IPS-18c (cell line): ENCODE data around the gene OR1Q1.
"Not testable (repeated sequence)": the region's sequence is repeated elsewhere in the genome, so short reads cannot be mapped to it uniquely, and the experiment has no call there.

Experiments
- H3K4me3 ChIP-seq: 2 replicates; pipeline ENCODE4 v1.7.0; 2013; ENCODE audit warnings: low read depth, mild to moderate bottlenecking, low read length, moderate library complexity; ENCODE audit not compliant: insufficient read depth
- H3K9me3 ChIP-seq: one replicate; pipeline ENCODE4 v1.6.1; 2013; ENCODE audit warnings: mild to moderate bottlenecking, low read length, moderate library complexity; ENCODE audit not compliant: control insufficient read depth, insufficient read depth

The OR1Q1 gene, protein sequence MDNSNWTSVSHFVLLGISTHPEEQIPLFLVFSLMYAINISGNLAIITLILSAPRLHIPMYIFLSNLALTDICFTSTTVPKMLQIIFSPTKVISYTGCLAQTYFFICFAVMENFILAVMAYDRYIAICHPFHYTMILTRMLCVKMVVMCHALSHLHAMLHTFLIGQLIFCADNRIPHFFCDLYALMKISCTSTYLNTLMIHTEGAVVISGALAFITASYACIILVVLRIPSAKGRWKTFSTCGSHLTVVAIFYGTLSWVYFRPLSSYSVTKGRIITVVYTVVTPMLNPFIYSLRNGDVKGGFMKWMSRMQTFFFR

DNA sequence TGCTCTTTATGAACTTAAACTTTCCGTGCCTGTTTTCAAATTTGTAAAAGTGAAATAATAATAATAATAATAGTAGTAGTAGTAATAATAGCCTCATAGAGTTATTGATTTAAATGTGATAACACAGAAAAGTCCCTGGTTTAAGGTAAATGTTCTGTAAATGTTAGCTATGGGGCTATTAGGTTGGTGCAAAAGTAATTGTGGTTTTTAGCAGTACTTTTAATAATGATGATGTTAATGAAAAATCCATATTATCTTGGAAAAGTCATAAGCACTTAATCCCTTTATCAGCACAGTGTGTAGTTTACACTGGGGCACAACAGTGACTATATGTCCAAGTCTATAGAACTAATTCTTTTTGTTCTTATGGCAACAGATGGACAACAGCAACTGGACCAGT lies at the start of gene OR1Q1:
Gene OR1Q1, plus strand, starts transcription at position 377 of the 400 bp plus-strand sequence. Its CDS starts 0 bp downstream, at position 377.
- H3K4me3 ChIP-seq, result no peak within 1 kb of the TSS; the same call in 1 of the 2 replicates
- no peaks in the 10 kb centered on the region for H3K9me3 ChIP-seq

DNA sequence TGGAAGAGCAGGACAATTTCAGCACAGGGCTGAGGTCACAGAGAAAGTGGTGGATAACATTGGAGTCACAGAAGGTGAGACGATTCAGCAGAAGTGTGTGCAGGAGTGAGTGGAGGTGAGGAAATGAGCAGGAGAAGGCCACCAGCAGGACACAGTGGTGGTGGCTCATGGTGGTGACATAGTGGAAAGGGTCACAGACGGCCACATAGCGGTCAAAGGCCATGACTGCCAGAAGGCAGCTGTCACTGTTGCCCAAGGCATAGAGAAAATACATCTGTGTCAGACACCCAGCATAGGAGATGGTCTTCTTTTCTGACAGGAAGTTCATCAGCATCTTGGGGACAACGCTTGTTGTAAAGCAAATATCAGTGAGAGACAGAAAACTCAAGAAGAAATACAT lies 46.6 kb upstream of the OR1Q1 start:
- Histone ChIP-seq H3K9me3 (no peaks in the 10 kb centered on the region), H3K4me3 (no peak overlapping the region)

GRCh38 chr9:122572456-122572855 lies 42.1 kb upstream of the OR1Q1 start:
- Histone ChIP-seq H3K4me3 (no peak overlapping the region), H3K9me3 (no peaks in the 10 kb centered on the region)

DNA sequence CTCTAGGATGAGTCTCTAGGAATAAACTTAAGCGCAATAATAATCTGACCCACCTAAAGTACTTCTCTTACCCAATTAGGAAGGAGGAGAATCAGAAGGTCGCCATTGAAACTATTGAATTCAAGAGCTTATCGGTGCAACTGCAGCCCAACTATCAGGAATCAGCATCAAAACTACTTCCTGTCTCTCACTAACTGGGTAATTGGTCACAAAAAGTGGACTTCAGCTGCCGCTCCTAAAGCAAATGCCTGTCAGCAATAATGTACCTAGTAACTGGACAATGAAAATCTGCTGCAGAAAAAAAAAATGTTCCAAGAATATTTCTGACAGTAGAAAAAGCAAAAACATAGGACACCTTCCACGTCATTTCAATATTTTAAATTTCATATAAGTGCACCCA lies 34.7 kb upstream of the OR1Q1 start:
- Histone ChIP-seq H3K4me3 (no peak overlapping the region), H3K9me3 (no peaks in the 10 kb centered on the region)

DNA sequence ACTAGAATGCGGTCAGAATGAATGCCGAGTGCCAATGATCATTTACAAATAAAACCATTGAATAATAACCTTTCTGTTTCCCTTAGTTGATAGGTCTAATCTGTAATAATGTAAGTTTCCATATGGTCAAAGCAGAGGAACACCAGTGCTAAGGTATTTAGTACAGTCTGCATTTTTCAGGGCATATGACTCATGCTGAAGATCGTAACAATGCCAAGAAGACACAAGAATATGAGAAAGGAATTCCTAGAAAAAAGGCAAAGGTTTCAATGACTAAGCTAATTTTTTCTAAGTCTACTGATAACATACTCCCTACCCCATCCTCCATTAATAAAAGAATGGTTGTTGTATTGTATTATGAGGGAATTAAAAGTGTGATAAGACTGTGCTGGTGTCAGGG lies 34.2 kb upstream of the OR1Q1 start:
- no peaks in the 10 kb centered on the region for H3K9me3 ChIP-seq
- H3K4me3 ChIP-seq, result no peak overlapping the region

DNA sequence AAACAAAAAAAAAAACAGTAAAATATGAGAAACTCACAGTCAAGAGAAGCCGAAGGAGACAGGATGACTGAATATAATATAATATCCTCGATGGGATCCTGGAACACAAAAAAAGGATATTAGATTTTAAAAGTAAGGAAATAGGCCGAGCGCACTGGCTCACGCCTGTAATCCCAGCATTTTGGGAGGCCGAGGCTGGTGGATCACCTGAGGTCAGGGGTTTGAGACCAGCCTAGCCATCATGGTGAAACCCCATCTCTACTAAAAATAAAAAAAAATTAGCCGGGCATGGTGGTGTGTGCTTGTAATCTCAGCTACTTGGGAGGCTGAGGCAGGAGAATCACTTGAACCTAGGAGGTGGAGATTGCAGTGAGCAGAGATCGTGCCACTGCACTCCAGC lies 31.3 kb upstream of the OR1Q1 start, which contains the start of gene OR1L8:
Gene OR1L8, minus strand, starts transcription at position 101 of the 400 bp plus-strand sequence. CDS start 14,907 bp downstream, outside the sequence.
- not testable (repeated sequence) for H3K9me3 ChIP-seq

DNA sequence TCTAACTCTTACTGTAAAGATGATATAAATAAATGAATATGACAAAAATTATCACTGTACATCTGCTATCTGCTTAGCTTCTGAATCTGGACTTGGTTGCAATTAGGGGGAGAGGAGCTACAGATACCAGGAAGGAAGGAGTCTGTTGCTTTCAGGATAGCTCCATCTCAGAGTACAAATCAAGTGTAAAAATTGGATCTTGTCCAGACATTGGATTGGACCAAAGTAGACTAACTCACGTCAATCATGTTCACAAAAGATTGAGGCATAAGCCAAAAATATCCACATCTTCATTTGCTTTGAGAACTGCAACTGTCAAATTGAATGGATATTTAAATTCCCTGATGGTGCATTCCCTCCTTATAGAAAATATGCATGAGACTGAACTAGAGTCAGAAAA lies 8.8 kb upstream of the OR1Q1 start:
- no peaks in the 10 kb centered on the region for H3K9me3 ChIP-seq
- H3K4me3 ChIP-seq, result no peak overlapping the region

More for the DNA sequence above, 31.3 kb upstream of the OR1Q1 start, which contains the start of gene OR1L8:
- H3K4me3 ChIP-seq, result not testable (repeated sequence)

DNA sequence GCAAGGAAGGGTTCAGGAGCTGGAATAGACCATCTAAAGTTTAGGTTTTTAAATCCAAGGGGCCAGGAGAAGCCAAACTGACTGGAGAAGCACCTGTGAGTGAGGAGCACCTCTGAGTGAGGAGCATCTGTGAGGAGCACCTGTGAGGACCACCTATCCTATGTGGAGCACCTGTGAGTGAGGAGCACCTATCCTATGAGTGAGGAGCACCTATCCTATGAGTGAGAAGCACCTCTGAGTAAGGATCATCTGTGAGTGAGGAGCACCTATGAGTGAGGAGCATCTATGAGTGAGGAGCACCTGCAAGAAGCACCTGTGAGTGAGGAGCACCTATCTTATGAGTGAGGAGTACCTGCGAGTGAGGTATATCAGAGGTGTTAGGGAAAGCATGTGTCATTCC lies 8.0 kb upstream of the OR1Q1 start:
- no peaks in the 10 kb centered on the region for H3K9me3 ChIP-seq
- no peak overlapping the region for H3K4me3 ChIP-seq

DNA sequence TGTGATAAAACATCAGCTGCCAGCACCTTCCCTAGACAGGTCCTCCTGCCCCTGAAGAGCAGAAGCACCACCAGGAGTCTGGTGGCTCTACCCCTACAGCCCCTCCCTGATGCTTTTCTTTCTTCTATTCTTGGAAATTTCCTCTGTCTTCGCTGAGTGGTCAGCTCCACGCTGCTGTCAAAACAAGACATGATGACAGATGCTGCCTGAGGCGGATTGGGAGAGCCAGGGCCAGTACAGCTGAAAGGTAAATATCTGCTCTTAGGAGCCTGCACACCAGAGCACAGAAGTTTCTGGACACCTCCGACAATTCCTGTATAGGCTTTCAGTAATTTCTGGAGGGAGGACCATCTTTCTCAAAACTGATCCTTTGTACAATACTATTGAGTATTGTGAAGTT lies 4.7 kb upstream of the OR1Q1 start:
- no peak overlapping the region for H3K4me3 ChIP-seq
- H3K9me3 ChIP-seq, result no peaks in the 10 kb centered on the region

GRCh38 chr9:122619996-122620395 lies 5.5 kb downstream of the OR1Q1 start:
- no peak overlapping the region for H3K4me3 ChIP-seq
- H3K9me3 ChIP-seq, result no peaks in the 10 kb centered on the region

DNA sequence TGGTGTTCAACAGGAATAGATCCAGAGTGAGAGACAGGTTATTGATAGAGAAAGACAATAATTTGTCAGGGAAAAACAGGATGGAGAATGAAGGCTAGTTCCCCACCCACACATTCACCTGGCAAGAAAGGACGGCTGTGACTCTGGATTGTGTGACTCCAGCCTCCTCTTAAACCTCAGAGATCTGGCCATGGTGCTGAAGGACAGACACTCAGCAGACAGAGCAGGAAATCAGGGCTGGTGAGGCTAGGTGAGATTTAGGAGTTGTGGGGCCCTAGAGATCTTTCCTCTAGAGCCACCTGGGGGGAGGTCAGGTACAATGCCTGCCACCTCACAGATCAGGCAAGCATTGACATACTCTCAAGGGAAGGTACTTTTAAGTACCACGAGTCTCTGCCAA lies 27.7 kb downstream of the OR1Q1 start:
- no peaks in the 10 kb centered on the region for H3K9me3 ChIP-seq
- no peak overlapping the region for H3K4me3 ChIP-seq

DNA sequence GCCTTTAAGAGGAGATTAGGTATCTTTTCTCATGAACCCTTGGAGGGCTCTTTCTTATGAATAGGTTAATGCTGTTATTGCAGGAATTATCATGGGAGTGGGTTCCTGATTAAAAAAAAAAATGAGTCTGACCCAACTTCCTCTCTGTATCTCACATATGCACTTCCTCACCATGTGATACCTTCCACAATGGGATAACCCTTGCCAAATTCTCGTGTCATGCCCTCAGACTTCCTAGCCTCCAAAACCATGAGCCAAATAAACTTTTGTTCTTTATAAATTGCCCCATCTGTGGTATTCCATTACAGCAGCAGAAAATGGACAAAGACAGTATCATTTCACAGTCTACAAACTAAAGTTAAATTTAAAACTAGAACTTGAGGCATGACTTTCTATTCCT lies 41.8 kb downstream of the OR1Q1 start:
- Histone ChIP-seq H3K9me3 (no peaks in the 10 kb centered on the region), H3K4me3 (no peak overlapping the region)

DNA sequence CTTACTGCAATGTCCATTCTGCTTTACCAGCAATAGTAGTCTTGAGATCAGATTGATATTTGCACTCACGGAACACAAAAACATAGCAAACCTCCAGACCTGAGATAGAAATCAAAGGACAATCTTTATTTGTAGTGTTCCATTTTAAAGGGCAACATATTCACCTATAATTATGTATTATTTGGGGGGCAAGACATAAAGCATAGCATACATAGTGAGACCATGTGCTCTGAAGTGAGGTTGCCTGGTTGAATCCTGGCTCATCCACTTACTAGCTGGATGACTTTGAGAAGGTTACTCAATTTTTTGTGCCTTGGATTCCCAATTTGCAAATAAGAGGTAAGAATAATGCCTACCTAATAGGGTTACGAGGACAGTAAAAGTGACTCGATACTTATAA lies 43.0 kb downstream of the OR1Q1 start, which contains the start of gene OR1B1:
Gene OR1B1, minus strand, starts transcription at position 101 of the 400 bp plus-strand sequence.
- Histone ChIP-seq H3K9me3 (peaks cover 2% of the 10 kb centered on the region), H3K4me3 (no peak within 1 kb of the TSS)

- no peak within 1 kb of the TSS for H3K4me3 ChIP-seq
- peaks cover 2% of the 10 kb centered on the region for H3K9me3 ChIP-seq
Observed at GRCh38 chr9:122661416-122661815, 46.9 kb downstream of the OR1Q1 start, which contains the start of gene OR1L1. TSS of gene OR1L1 (plus strand) at chr9:122661716. CDS start at chr9:122661716, 0 bp downstream.
